Upper lobe of right lung (tissue), 1 donor: ENCODE results near the gene SLMAP. TPM values are rescaled to one million over a fixed set of nuclear protein-coding genes. Genes with fewer than 3 reads are reported as not detected.

Experiments used
- ATAC-seq: fragments of 200-7000 bp; cut with Tn5 transposase; one replicate; pipeline ENCODE4 v1.9.1; 2020; ENCODE audit warnings: mild to moderate bottlenecking, moderate library complexity
- DNase-seq: peaks from one replicate; pipeline ENCODE4 v3.0.0-alpha.2; 2020
- H3K27ac ChIP-seq: fragments of 200-600 bp; one replicate; pipeline ENCODE4 v1.8.0; 2022
- H3K27me3 ChIP-seq: fragments of 200-600 bp; one replicate; pipeline ENCODE4 v1.8.0; 2022; ENCODE audit warnings: mild to moderate bottlenecking
- H3K36me3 ChIP-seq: fragments of 200-600 bp; one replicate; pipeline ENCODE4 v1.8.0; 2022
- H3K4me1 ChIP-seq: fragments of 200-600 bp; one replicate; pipeline ENCODE4 v1.8.0; 2022
- H3K4me3 ChIP-seq: fragments of 200-600 bp; one replicate; pipeline ENCODE4 v1.8.0; 2022; ENCODE audit warnings: mild to moderate bottlenecking
- H3K9me3 ChIP-seq: fragments of 200-600 bp; one replicate; pipeline ENCODE4 v1.8.0; 2022
- intact Hi-C: fragments of 100-400 bp; cut with DNase I; formaldehyde crosslinking; loops from one replicate; pipeline ENCODE4 v1.11.0; 2022
- total RNA-seq: library from RNA; stranded (reverse); fragmentation: NEBNext Ultra II Directional; extraction: Animal tissue kit (Norgen Biotek cat#: 25700); gene quantifications from one replicate; pipeline ENCODE4 v1.2.1, GENCODE V29; 2021
- TF ChIP-seq, protein P1 (sequence below): fragments of 200-600 bp; IDR thresholded peaks from one replicate; pipeline ENCODE4 v1.8.0; 2022; ENCODE audit warnings: antibody characterized with exemption
- donor health status: DM: no; HTN: yes; CAD: no; lungs with severe emphysema.

Gene SLMAP
- total RNA-seq, 1 donor from 2014 or later: 65.2 TPM

DNA sequence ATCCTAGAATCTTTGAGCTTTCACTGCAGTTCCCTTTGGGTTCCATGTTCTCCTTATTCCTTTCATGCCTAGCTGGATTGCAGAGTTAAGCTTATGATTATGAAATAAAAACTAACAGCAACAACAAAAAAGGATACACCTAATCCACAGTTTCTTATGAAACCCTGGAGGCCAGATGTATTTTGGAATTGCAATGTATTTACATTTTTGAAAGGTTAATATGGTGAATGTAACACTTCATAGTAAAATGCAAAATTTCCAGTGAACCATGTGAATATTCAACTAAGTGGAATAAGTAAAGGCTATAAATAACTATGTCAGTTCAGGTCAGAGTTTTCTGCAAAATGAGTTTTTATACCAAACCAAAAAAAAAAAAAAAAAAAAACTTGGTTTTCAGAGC, 186.3 kb downstream of the SLMAP start:
- TF ChIP-seq, protein P1, sequence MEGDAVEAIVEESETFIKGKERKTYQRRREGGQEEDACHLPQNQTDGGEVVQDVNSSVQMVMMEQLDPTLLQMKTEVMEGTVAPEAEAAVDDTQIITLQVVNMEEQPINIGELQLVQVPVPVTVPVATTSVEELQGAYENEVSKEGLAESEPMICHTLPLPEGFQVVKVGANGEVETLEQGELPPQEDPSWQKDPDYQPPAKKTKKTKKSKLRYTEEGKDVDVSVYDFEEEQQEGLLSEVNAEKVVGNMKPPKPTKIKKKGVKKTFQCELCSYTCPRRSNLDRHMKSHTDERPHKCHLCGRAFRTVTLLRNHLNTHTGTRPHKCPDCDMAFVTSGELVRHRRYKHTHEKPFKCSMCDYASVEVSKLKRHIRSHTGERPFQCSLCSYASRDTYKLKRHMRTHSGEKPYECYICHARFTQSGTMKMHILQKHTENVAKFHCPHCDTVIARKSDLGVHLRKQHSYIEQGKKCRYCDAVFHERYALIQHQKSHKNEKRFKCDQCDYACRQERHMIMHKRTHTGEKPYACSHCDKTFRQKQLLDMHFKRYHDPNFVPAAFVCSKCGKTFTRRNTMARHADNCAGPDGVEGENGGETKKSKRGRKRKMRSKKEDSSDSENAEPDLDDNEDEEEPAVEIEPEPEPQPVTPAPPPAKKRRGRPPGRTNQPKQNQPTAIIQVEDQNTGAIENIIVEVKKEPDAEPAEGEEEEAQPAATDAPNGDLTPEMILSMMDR: no peak
- no peak overlapping the region for H3K4me3 ChIP-seq
- no peak overlapping the region for H3K27ac ChIP-seq
- intact Hi-C loops: no loop called here
- ATAC-seq (no peak), DNase-seq (no peak)
- H3K4me1 ChIP-seq: no peaks in the 10 kb centered on the region
- H3K36me3 ChIP-seq: no peaks in the 10 kb centered on the region
- H3K9me3 ChIP-seq: no peaks in the 10 kb centered on the region
- no peaks in the 10 kb centered on the region for H3K27me3 ChIP-seq

DNA sequence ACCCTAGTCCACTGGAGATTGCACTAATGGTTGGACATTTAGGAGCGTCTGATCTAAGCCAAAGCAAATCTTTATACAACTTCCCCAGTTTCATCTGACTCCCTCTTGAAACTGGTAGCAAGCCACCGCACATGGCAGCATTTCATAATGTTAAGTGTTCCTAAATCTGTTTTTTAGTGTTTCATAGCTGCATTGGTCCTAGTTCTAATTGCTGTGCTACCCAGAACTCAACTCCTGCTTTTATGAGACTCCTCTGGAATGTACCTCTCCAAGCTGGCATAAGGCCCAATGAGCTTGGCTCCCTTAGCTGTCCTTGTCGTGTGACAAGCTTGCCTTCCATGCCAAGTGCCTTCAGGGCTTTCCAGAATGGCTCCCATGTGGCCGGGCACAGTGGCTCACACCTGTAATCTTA, 186.8 kb downstream of the SLMAP start:
- TF ChIP-seq, protein P1: no peak
- peak; percentile 84 for ATAC-seq
- H3K36me3 ChIP-seq: no peaks in the 10 kb centered on the region
- H3K9me3 ChIP-seq: no peaks in the 10 kb centered on the region
- no peaks in the 10 kb centered on the region for H3K4me1 ChIP-seq
- no peak for DNase-seq
- intact Hi-C loops: no loop called here
- H3K4me3 ChIP-seq: no peak overlapping the region
- H3K27ac ChIP-seq: no peak overlapping the region
- H3K27me3 ChIP-seq: no peaks in the 10 kb centered on the region

DNA sequence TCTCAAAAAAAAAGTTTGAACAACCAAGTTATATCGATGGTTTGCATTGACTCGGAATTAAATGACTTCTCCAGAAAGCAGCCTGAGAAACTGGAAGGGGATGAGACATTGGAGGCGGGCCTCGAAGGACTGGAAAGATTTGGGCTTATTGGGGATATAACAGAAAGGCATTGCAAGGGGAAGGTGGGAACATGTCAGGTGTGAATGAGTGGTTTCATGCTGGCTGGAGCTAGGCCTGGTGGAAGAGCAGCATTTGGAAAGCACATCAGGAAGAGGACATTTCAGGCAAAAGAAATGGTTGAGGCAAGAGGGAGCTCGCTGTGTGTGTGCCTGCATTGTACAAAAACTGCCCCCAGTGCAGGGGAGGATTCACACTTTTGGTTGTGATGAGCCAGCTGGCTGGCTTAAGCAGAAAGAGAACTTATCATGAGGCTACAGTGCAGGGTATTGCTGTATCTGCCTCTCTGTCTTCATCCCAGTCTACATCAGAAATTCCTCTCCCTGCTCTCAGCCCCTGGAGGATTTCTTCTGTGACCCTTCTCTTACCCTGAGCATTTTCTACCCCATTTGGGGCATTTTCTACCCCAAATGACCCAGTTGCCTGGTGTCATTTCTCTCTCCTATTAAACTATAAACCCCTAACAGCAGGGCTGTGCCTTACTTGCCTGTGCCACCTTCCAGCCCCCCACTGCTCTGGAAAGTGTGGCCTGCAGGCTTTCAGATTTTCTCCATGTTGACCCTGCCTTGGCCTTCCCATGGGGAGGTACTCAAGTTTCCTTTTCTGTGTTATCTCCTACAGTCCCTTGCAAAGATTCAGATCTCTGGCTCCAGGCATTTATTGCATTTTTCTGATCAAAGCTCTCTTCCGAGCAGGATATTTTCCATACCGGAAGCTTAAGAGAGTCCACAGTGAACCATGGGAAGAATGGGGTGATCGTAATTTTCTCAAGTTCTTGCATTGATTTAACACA, 187.7 kb downstream of the SLMAP start:
- TF ChIP-seq, protein P1: no peak
- no peaks in the 10 kb centered on the region for H3K4me1 ChIP-seq
- no peak overlapping the region for H3K27ac ChIP-seq
- H3K4me3 ChIP-seq: no peak overlapping the region
- ATAC-seq (no peak), DNase-seq (no peak)
- no peaks in the 10 kb centered on the region for H3K27me3 ChIP-seq
- intact Hi-C loops: no loop called here
- H3K36me3 ChIP-seq: no peaks in the 10 kb centered on the region
- H3K9me3 ChIP-seq: no peaks in the 10 kb centered on the region

DNA sequence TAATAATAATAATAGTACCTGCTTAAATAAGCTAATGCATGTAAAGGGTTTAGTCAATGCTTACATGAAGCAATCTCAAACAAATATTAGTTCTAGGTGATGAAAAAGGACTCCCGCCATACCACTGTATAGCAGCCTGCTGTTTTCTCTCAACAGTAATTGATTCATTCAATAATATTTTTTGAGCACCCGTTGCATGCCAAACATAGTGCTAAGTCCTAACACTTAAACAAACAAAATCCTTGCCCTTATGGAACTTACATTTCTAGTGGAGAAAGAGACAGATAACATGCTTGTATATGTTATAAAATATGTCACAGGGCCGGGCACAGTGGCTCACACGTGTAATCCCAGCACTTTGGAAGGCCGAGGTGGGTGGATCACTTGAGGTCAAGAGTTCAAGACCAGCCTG, 190.9 kb downstream of the SLMAP start:
- no peak for ATAC-seq
- H3K27me3 ChIP-seq: no peaks in the 10 kb centered on the region
- peaks cover 11% of the 10 kb centered on the region for H3K4me1 ChIP-seq
- no peaks in the 10 kb centered on the region for H3K9me3 ChIP-seq
- no peak overlapping the region for H3K4me3 ChIP-seq
- DNase-seq: no peak
- H3K36me3 ChIP-seq: no peaks in the 10 kb centered on the region
- TF ChIP-seq, protein P1: no peak
- no peak overlapping the region for H3K27ac ChIP-seq
- intact Hi-C loops: no loop called here

DNA sequence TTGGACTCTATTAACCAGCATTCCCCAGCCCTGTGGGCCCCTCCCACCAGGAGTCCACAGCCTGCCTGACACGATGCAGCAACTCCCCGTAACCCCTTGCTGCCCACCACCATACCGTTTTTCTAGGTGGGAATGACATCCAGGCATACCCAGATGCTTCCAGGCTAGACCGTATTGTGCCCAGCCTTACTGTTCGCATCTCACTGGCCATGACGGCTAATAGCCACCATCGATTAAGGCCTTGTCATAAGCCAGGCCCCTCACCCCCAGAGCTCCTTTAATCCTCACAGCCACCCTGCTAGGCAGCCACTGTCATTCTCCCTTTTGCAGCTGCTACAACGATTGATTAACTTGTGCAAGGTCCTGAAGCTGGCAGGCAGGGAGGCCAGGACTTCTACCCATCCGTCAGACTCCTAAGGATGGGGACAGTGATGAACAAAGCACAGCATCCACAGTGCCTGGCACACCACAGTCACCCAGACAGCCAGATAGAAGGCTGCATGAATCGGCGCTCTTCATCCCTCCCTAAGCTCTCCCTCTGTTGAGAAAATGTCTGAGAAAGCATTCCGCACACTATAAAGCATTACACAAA, 192.1 kb downstream of the SLMAP start:
- DNase-seq (no peak), ATAC-seq (no peak)
- Histone ChIP-seq H3K36me3 (no peaks in the 10 kb centered on the region), H3K27me3 (no peaks in the 10 kb centered on the region), H3K27ac (no peak overlapping the region), H3K4me1 (peaks cover 13% of the 10 kb centered on the region), H3K9me3 (no peaks in the 10 kb centered on the region), H3K4me3 (no peak overlapping the region)
- intact Hi-C loops: no loop called here
- TF ChIP-seq, protein P1: no peak
